SK-N-SH (cell line): ENCODE results near the gene CCNF. TPM values are rescaled to one million over a fixed set of nuclear protein-coding genes. Genes with fewer than 3 reads are reported as not detected.

Experiments used
- CTCF ChIA-PET: fragments of 300-600, 350-600 bp; formaldehyde crosslinking; extraction: SDS; loops from one replicate; lab custom pipeline; 2021; lab: Yijun Ruan, JAX
- POLR2A ChIA-PET: fragments of 350-600 bp; sonication (Branson Sonifier 250); formaldehyde crosslinking; extraction: SDS; loops from one replicate; lab custom pipeline; 2020; ENCODE audit warnings: antibody characterized with exemption, inconsistent platforms; lab: Yijun Ruan, JAX
- DNase-seq: peaks from one replicate; pipeline ENCODE4 v3.0.0; 2012
- H2AFZ ChIP-seq: fragments of 200-600 bp; sonication (generic); 2 replicates; pipeline ENCODE4 v1.8.1; 2016; ENCODE audit warnings: antibody characterized with exemption, mild to moderate bottlenecking, low read depth
- H3F3A ChIP-seq: fragments of 200-600 bp; sonication (generic); replicated peaks from 2 replicates; pipeline ENCODE3; 2016; ENCODE audit warnings: antibody characterized with exemption, mild to moderate bottlenecking; ENCODE audit not compliant: insufficient read depth
- H3K27ac ChIP-seq, 2 experiments: fragments of 200-500 bp in 1 of 2; fragments of 200-600 bp in 1 of 2; sonication (Bioruptor generic) in 1 of 2; sonication (generic), shearing (Covaris generic) in 1 of 2; 2 replicates each; pipeline versions ENCODE4 v1.5.1 to v1.6.1; 2014 to 2016; ENCODE audit warnings: low read depth in 2 of 2, inconsistent platforms in 1 of 2, low read length in 1 of 2, mild to moderate bottlenecking in 1 of 2, mixed read lengths in 1 of 2
- H3K27me3 ChIP-seq: fragments of 200-600 bp; sonication (generic), shearing (Covaris generic); 2 replicates; pipeline ENCODE4 v1.6.1; 2016; ENCODE audit warnings: mixed run types; ENCODE audit not compliant: insufficient read depth
- H3K36me3 ChIP-seq, 2 experiments: fragments of 200-500 bp in 1 of 2; fragments of 200-600 bp in 1 of 2; sonication (Bioruptor generic) in 1 of 2; sonication (generic) in 1 of 2; replicated peaks in 1 of 2; 2 replicates each; pipeline versions ENCODE3 to v1.5.1; 2014 to 2016; ENCODE audit warnings: low read length in 1 of 2, mild to moderate bottlenecking in 1 of 2; ENCODE audit not compliant: insufficient read depth in 2 of 2, control insufficient read depth in 1 of 2
- H3K4me1 ChIP-seq, 2 experiments: fragments of 200-500 bp in 1 of 2; fragments of 200-600 bp in 1 of 2; sonication (Bioruptor generic) in 1 of 2; sonication (generic), shearing (Covaris generic) in 1 of 2; 2 replicates each; pipeline versions ENCODE4 v1.5.1 to v1.6.1; 2014 to 2016; ENCODE audit warnings: low read depth in 1 of 2, low read length in 1 of 2, mixed run types in 1 of 2; ENCODE audit not compliant: insufficient read depth in 2 of 2, control insufficient read depth in 1 of 2
- H3K4me2 ChIP-seq: fragments of 200-600 bp; sonication (generic), shearing (Covaris generic); 2 replicates; pipeline ENCODE4 v1.6.1; 2017; ENCODE audit warnings: mixed run types
- H3K4me3 ChIP-seq, 2 experiments: fragments of 200-500 bp in 1 of 2; fragments of 200-600 bp in 1 of 2; sonication (Bioruptor generic) in 1 of 2; sonication (generic), shearing (Covaris generic) in 1 of 2; 2 replicates each; pipeline versions ENCODE4 v1.5.1 to v1.8.1; 2014 to 2016; ENCODE audit warnings: low read depth in 2 of 2, inconsistent platforms in 1 of 2, low read length in 1 of 2, mild to moderate bottlenecking in 1 of 2, mixed read lengths in 1 of 2, moderate library complexity in 1 of 2
- H3K79me2 ChIP-seq: fragments of 200-600 bp; sonication (generic); 2 replicates; pipeline ENCODE4 v1.8.1; 2017; ENCODE audit warnings: mild to moderate bottlenecking; ENCODE audit not compliant: insufficient read depth
- H3K9ac ChIP-seq: fragments of 200-600 bp; sonication (generic); 2 replicates; pipeline ENCODE4 v1.6.1; 2017; ENCODE audit warnings: mixed run types
- H3K9me2 ChIP-seq: fragments of 200-600 bp; sonication (generic); 2 replicates; pipeline ENCODE4 v1.6.1; 2017; ENCODE audit warnings: mixed run types
- H3K9me3 ChIP-seq: fragments of 200-600 bp; sonication (generic); 2 replicates; pipeline ENCODE4 v1.6.1; 2017; ENCODE audit warnings: mixed run types, mild to moderate bottlenecking, moderate library complexity
- H4K20me1 ChIP-seq: fragments of 200-600 bp; sonication (generic); 2 replicates; pipeline ENCODE4 v1.6.1; 2017; ENCODE audit warnings: mild to moderate bottlenecking, mixed run types; ENCODE audit not compliant: insufficient read depth
- ELF1 ChIP-seq: IDR thresholded peaks from 2 replicates; pipeline ENCODE4 v1.4.0; 2012
- FOXJ3 ChIP-seq: sonication (generic); formaldehyde crosslinking; IDR thresholded peaks from 2 replicates; pipeline ENCODE4 v1.5.1; 2020; ENCODE audit warnings: mild to moderate bottlenecking, missing genetic modification reagents
- FOXM1 ChIP-seq: IDR thresholded peaks from 2 replicates; pipeline ENCODE4 v1.4.0; 2012; ENCODE audit warnings: low read depth, mild to moderate bottlenecking
- GABPA ChIP-seq: IDR thresholded peaks from 2 replicates; pipeline ENCODE4 v1.4.0; 2012; ENCODE audit warnings: low read depth, mild to moderate bottlenecking
- GATA2 ChIP-seq: sonication (generic); formaldehyde crosslinking; IDR thresholded peaks from 2 replicates; pipeline ENCODE4 v1.5.0; 2020; ENCODE audit warnings: mild to moderate bottlenecking, missing genetic modification reagents
- JUND ChIP-seq: IDR thresholded peaks from 2 replicates; pipeline ENCODE4 v1.4.0; 2012
- NRF1 ChIP-seq: IDR thresholded peaks from 2 replicates; pipeline ENCODE4 v1.6.1; 2012; ENCODE audit warnings: low read depth, mild to moderate bottlenecking, low read length
- POLR2AphosphoS5 ChIP-seq: IDR thresholded peaks from 2 replicates; pipeline ENCODE4 v1.6.1; 2012; ENCODE audit warnings: low read depth, low read length
- RCOR1 ChIP-seq: fragments of 150-350 bp; IDR thresholded peaks from 2 replicates; pipeline ENCODE4 v1.6.1; 2017; ENCODE audit warnings: antibody characterized with exemption, low read length
- RXRA ChIP-seq: IDR thresholded peaks from 2 replicates; pipeline ENCODE4 v1.4.0; 2012; ENCODE audit warnings: low read depth, mild to moderate bottlenecking, borderline replicate concordance
- TCF12 ChIP-seq: IDR thresholded peaks from 2 replicates; pipeline ENCODE4 v1.4.0; 2012
- TEAD4 ChIP-seq: IDR thresholded peaks from 2 replicates; pipeline ENCODE4 v1.4.0; 2012; ENCODE audit warnings: mild to moderate bottlenecking, borderline replicate concordance; ENCODE audit not compliant: insufficient read depth
- YY1 ChIP-seq: IDR thresholded peaks from 2 replicates; pipeline ENCODE4 v1.4.0; 2012; ENCODE audit warnings: low read depth, mild to moderate bottlenecking
- WGBS: methylation state at CpG from one replicate; pipeline ENCODE4 v1.1.6; 2017; ENCODE audit warnings: low lambda C conversion rate; 5-methylcytosine and 5-hydroxymethylcytosine counted together
- polyA plus RNA-seq, 3 experiments: library from polyadenylated mRNA; depleted of rRNA; stranded (reverse); fragments of >200 nt; gene quantifications; 2 replicates each; pipeline ENCODE4 v1.2.3, GENCODE V29; 2012
- TF ChIP-seq, protein P1 (sequence below): IDR thresholded peaks from 2 replicates; pipeline ENCODE4; 2012
- TF ChIP-seq, protein P2 (sequence below): IDR thresholded peaks from 2 replicates; pipeline ENCODE4 v1.4.0; 2012; ENCODE audit warnings: low read depth, borderline replicate concordance
- TF ChIP-seq, protein P3 (sequence below): fragments of 200-600 bp; sonication (generic); IDR thresholded peaks from 2 replicates; pipeline ENCODE4 v1.6.1; 2017; ENCODE audit warnings: antibody characterized with exemption, mild to moderate bottlenecking, moderate library complexity
- TF ChIP-seq, protein P4 (sequence below): IDR thresholded peaks from 2 replicates; pipeline ENCODE4 v1.4.0; 2012; ENCODE audit warnings: low read depth
- TF ChIP-seq, protein P5 (sequence below): IDR thresholded peaks from 2 replicates; pipeline ENCODE4 v1.6.1; 2012; ENCODE audit warnings: mild to moderate bottlenecking, low read depth, low read length, moderate library complexity

The CCNF gene
- polyA plus RNA-seq, 1 of the 3 experiments (the other 2 are of a cell fraction), result 4.6 TPM

DNA sequence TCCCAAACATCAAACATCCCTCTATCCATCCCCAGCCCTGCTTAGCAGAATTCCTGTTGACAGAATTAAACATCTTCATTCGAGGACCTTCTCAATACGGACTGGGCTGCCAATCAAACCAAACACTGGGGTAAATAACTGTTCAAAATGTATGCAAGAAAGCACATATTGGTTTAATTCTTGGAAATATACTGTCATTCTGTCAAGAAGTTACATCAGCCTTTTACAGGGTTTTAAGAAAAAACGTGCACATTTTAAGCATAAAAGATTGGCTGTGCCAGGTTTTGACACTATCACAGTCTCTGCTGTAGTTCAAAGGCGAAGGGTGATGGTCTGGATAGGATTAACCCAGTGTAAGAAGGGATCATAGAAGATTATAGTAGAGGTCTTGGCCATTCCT, 25.1 kb upstream of the CCNF start:
- no peaks in the 10 kb centered on the region for H4K20me1 ChIP-seq
- no peak overlapping the region for H3K27ac ChIP-seq
- no peaks in the 10 kb centered on the region for H3K27me3 ChIP-seq
- CTCF ChIA-PET, result no interaction called here
- H2AFZ ChIP-seq, result no peak overlapping the region
- H3K36me3 ChIP-seq, result no peaks in the 10 kb centered on the region
- POLR2A ChIA-PET, result no interaction called here
- TF ChIP-seq RXRA (no peak), ELF1 (no peak), NRF1 (no peak), TCF12 (no peak), POLR2AphosphoS5 (no peak)
- TF ChIP-seq, protein P1, sequence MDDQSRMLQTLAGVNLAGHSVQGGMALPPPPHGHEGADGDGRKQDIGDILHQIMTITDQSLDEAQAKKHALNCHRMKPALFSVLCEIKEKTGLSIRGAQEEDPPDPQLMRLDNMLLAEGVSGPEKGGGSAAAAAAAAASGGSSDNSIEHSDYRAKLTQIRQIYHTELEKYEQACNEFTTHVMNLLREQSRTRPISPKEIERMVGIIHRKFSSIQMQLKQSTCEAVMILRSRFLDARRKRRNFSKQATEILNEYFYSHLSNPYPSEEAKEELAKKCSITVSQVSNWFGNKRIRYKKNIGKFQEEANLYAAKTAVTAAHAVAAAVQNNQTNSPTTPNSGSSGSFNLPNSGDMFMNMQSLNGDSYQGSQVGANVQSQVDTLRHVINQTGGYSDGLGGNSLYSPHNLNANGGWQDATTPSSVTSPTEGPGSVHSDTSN, result no peak
- TF ChIP-seq, protein P2, sequence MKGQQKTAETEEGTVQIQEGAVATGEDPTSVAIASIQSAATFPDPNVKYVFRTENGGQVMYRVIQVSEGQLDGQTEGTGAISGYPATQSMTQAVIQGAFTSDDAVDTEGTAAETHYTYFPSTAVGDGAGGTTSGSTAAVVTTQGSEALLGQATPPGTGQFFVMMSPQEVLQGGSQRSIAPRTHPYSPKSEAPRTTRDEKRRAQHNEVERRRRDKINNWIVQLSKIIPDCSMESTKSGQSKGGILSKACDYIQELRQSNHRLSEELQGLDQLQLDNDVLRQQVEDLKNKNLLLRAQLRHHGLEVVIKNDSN, result no peak
- no peak overlapping the region for H3K4me3 ChIP-seq
- H3F3A ChIP-seq, result no peaks in the 10 kb centered on the region
- no peak for DNase-seq
- H3K9me3 ChIP-seq, result no peaks in the 10 kb centered on the region
- H3K4me1 ChIP-seq, result no peaks in the 10 kb centered on the region
- H3K4me2 ChIP-seq, result no peak overlapping the region
- H3K79me2 ChIP-seq, result no peaks in the 10 kb centered on the region
- H3K9me2 ChIP-seq, result no peaks in the 10 kb centered on the region
- 42% methylated on average over 4 of the region's 4 CpGs for WGBS
- H3K9ac ChIP-seq, result no peak overlapping the region

DNA sequence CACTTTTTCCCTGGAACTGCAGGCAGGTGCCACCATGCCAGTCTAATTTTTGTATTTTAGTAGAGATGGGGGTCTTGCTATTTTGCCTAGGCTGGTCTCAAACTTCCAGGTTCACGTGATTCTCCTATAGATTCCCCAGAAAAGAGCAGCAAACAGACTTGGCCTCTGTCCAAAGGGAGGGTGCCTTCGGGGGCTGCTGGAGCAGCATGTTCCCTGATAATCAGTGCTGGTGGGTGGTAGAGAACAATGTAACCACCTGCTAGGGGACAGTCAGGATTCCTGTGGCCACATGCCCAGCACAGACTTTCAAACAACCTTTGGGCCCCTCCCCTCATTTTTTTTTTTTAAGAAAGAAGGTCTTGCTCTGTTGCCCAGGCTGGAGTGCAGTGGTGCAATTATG, 14.2 kb upstream of the CCNF start:
- H3K79me2 ChIP-seq, result no peaks in the 10 kb centered on the region
- H3K27me3 ChIP-seq, result no peaks in the 10 kb centered on the region; the same call in 1 of the 2 replicates
- no peak for DNase-seq
- no peak overlapping the region for H3K4me3 ChIP-seq
- CTCF ChIA-PET, result interaction anchor here (0.6 to 3.1 kb wide), 3 partner anchors 8 to 75 kb away, joined by 3 to 22 read pairs (median 5); partner anchors contain the start of gene ABCA3
- H2AFZ ChIP-seq, result no peak overlapping the region
- no peaks in the 10 kb centered on the region for H4K20me1 ChIP-seq
- H3F3A ChIP-seq, result no peaks in the 10 kb centered on the region
- H3K27ac ChIP-seq, result no peak overlapping the region
- WGBS, result 75% methylated on average over 2 of the region's 2 CpGs
- H3K9ac ChIP-seq, result no peak overlapping the region
- no peak overlapping the region for H3K4me2 ChIP-seq
- H3K4me1 ChIP-seq, result no peaks in the 10 kb centered on the region; a peak in 1 of 4 replicates
- no peaks in the 10 kb centered on the region for H3K9me2 ChIP-seq
- H3K9me3 ChIP-seq, result no peaks in the 10 kb centered on the region
- no peaks in the 10 kb centered on the region for H3K36me3 ChIP-seq
- POLR2A ChIA-PET, result no interaction called here
- TF ChIP-seq JUND (no peak), RCOR1 (no peak), YY1 (no peak), FOXM1 (no peak), POLR2AphosphoS5 (no peak), FOXJ3 (CRISPR knock-in tag) (no peak), GATA2 (CRISPR knock-in tag) (no peak), GABPA (no peak), TEAD4 (no peak), RXRA (no peak)
- TF ChIP-seq, protein P2, result no peak
- TF ChIP-seq, protein P3, sequence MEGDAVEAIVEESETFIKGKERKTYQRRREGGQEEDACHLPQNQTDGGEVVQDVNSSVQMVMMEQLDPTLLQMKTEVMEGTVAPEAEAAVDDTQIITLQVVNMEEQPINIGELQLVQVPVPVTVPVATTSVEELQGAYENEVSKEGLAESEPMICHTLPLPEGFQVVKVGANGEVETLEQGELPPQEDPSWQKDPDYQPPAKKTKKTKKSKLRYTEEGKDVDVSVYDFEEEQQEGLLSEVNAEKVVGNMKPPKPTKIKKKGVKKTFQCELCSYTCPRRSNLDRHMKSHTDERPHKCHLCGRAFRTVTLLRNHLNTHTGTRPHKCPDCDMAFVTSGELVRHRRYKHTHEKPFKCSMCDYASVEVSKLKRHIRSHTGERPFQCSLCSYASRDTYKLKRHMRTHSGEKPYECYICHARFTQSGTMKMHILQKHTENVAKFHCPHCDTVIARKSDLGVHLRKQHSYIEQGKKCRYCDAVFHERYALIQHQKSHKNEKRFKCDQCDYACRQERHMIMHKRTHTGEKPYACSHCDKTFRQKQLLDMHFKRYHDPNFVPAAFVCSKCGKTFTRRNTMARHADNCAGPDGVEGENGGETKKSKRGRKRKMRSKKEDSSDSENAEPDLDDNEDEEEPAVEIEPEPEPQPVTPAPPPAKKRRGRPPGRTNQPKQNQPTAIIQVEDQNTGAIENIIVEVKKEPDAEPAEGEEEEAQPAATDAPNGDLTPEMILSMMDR, result no peak
- TF ChIP-seq, protein P1, result no peak
- TF ChIP-seq, protein P4, sequence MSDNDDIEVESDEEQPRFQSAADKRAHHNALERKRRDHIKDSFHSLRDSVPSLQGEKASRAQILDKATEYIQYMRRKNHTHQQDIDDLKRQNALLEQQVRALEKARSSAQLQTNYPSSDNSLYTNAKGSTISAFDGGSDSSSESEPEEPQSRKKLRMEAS, result no peak
- TF ChIP-seq, protein P5, sequence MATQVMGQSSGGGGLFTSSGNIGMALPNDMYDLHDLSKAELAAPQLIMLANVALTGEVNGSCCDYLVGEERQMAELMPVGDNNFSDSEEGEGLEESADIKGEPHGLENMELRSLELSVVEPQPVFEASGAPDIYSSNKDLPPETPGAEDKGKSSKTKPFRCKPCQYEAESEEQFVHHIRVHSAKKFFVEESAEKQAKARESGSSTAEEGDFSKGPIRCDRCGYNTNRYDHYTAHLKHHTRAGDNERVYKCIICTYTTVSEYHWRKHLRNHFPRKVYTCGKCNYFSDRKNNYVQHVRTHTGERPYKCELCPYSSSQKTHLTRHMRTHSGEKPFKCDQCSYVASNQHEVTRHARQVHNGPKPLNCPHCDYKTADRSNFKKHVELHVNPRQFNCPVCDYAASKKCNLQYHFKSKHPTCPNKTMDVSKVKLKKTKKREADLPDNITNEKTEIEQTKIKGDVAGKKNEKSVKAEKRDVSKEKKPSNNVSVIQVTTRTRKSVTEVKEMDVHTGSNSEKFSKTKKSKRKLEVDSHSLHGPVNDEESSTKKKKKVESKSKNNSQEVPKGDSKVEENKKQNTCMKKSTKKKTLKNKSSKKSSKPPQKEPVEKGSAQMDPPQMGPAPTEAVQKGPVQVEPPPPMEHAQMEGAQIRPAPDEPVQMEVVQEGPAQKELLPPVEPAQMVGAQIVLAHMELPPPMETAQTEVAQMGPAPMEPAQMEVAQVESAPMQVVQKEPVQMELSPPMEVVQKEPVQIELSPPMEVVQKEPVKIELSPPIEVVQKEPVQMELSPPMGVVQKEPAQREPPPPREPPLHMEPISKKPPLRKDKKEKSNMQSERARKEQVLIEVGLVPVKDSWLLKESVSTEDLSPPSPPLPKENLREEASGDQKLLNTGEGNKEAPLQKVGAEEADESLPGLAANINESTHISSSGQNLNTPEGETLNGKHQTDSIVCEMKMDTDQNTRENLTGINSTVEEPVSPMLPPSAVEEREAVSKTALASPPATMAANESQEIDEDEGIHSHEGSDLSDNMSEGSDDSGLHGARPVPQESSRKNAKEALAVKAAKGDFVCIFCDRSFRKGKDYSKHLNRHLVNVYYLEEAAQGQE, result no peak
